ENCODE results near the gene RIPK4.

- TF ChIP-seq MXI1 (IDR thresholded peaks at IDR 0.05; ENCODE audit: borderline replicate concordance, low read depth, low read length) (no peak), MYC (CRISPR knock-in tag; IDR thresholded peaks at IDR 0.05; ENCODE audit: borderline replicate concordance) (no peak), RAD21 (CRISPR knock-in tag; IDR thresholded peaks at IDR 0.05) (no peak), SMAD1 (CRISPR knock-in tag; IDR thresholded peaks at IDR 0.05; ENCODE audit: borderline replicate concordance, low read depth) (no peak), MLX (CRISPR knock-in tag; IDR thresholded peaks at IDR 0.05) (no peak), ZBTB40 (IDR thresholded peaks at IDR 0.05) (no peak), ZBTB40 (CRISPR knock-in tag; IDR thresholded peaks at IDR 0.05) (no peak), ZNF563 (CRISPR knock-in tag; IDR thresholded peaks at IDR 0.05) (no peak), IRF1 (CRISPR knock-in tag; IDR thresholded peaks at IDR 0.05; ENCODE audit: low read depth) (no peak), CTCF (CRISPR knock-in tag; IDR thresholded peaks at IDR 0.05) (no peak)
Measured at GRCh38 chr21:41769111-41769510, 2.3 kb upstream of the RIPK4 start.
